Medulla oblongata (tissue), 1 donor: ENCODE measurements around the gene MYB.
"Not testable (repeated sequence)": the region's sequence is repeated elsewhere in the genome, so short reads cannot be mapped to it uniquely, and the experiment has no call there.

ENCODE experiments used
- DNase-seq: peaks from one replicate; pipeline ENCODE4 v3.0.0-alpha.2; 2015; ENCODE audit errors: extremely low spot score

MYB gene

GRCh38 chr6:135163440-135163738 is 17.7 kb upstream of the MYB start:
- DNase-seq = no peak

GRCh38 chr6:135164387-135164786 is 16.7 kb upstream of the MYB start:
- DNase-seq = not testable (repeated sequence)

GRCh38 chr6:135165031-135165430 is 16.1 kb upstream of the MYB start:
- DNase-seq = no peak

GRCh38 chr6:135166515-135166914 is 14.6 kb upstream of the MYB start:
- no peak for DNase-seq

DNA sequence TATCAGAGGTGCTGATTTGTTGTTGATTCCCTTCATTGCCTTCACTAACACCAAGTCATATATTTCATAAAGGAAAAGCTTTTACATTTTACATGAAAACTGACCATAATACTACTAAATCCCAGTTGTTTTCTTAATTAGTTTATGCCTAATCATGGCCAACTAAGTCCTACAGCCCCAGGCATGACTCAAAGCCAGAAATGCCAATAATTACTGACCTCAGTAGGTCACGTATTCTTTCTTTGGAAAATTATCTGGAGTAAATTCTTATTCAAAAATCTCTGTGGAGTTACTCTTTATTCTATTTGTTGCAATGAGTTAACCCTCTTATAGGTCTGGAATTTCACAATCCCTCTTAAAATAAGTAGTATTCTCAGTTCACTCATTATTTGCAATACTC is 13.5 kb upstream of the MYB start:
- DNase-seq = no peak

DNA sequence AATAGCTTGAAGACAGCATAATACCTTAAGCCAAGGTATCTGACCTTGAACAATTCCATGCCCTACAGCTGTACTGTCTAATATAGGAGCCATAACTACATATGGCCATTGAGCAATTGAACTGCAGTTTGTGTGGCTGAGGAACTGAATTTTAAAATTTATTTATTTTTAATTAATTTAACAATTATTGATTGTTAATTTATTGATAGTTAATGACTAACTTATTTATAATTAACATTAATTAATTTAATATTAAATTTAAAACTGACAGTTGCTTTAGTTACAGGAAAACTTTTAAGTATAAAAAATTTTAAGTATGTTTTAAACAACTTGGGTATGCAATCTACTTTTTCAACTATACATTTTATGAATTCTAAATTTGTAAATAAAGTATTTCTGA is 12.3 kb upstream of the MYB start:
- no peak for DNase-seq

DNA sequence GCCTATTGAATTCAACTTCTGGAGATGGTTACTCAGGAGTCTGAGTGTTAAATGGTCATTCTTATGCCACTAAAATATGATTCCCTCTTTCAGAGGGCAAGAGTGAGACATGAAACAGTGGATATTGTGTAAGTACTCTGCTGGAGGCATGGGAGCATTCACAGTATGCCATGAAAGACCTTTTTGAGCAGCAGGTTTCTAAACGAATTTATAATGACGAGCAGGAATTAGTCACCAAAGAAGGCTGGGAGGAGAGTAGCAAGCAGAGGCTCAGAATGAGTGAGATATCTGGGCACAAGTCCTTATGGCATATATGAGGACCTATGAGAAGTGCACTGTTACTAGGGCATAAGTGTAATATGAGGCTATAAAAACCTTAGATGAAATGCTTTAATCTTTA is 10.9 kb upstream of the MYB start:
- DNase-seq = no peak

- DNase-seq = no peak
These were observed 10.3 kb upstream of the MYB start for GRCh38 chr6:135170849-135171248.

DNA sequence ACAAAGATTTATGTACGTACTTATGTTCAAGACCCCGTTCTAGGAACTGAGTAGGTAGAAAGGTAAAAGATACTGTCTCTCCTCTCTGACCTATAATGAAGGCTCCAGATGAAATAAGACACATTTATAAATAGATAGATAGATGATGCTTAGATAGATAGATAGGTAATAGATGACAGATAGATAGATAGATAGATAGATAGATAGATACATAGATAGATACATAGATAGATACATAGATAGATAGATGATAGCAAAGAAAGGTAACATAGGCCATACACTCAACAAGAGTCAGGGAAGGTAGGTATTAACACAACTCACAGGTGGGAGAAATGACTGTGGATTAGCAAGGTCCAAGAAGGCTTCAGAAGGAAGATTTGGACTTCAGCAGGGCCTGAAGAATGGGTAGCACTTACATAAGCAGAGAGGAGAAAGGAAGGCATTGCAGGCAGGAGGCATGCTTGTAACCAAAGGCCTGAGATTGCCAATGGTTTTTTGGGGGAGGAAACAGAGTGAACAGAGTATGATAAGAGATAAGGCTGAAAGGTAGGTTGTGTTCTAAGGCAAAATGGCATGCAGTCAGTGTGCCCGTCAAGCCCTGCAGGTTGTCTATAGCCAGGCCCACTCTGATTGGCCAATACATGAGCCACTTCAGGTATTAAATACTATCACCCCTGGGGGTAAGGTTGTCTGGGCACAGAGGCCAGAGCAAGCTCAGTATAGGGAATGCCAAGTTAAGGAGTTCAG is 7.7 kb upstream of the MYB start:
- no peak for DNase-seq

GRCh38 chr6:135173989-135174484 is 7.1 kb upstream of the MYB start:
- DNase-seq = no peak

DNA sequence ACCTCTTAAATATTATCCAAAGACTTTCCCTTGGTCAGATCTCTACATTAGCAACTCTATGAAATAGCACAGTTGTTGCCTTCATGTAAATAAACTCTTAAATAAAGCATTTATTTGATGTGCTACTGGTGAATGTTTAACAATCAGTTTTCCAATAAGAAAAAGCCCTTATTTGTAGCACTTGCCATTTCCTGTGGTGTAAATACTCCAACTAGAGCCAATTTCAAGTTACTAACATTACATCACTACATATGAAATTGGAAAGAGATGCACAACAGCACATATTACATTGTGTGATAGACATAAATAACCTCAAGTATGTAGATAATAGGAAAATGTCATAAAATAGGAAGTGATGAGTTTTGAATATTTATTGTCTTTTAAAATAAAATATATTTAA is 5.0 kb upstream of the MYB start:
- DNase-seq = no peak

DNA sequence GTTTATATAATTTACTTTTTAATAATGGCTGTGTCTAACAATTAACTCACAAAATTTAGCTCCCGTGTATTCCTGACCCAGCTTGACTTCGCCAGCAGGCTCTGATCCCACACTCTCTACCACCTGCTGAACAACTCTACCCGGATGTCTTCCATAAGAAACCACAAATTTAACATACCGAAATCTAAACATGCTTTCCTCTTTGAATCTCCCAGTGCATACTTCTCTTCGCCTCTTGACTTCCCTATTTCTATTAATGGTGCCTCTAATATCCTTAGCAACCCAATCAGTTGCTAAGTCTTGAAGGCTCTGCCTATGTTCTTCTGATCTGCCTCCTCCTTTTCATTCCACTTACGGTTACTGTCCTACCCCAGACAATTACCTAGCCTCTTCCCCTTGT is 4.6 kb upstream of the MYB start:
- DNase-seq = no peak

DNA sequence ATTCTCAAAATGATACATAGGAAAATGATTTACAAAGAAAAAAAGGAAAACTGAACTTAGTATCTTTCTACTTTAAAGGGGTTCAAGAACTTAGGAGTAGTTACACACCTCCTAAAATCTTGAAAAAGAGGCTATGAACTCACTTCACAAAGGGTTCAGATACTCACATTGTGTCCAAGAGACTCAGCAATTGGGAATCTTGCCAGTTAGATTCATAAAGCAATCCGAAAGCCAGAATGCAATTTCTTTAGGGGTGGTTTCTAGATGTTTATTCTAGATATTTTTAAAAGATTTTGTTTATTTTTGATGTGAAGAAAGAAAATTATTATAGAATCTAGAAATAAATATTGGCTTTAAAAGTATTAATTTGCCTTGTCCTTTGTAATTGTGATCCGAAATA is 1.7 kb upstream of the MYB start:
- DNase-seq = no peak

GRCh38 chr6:135179920-135180541 is 1.1 kb upstream of the MYB start:
- DNase-seq = no peak

DNA sequence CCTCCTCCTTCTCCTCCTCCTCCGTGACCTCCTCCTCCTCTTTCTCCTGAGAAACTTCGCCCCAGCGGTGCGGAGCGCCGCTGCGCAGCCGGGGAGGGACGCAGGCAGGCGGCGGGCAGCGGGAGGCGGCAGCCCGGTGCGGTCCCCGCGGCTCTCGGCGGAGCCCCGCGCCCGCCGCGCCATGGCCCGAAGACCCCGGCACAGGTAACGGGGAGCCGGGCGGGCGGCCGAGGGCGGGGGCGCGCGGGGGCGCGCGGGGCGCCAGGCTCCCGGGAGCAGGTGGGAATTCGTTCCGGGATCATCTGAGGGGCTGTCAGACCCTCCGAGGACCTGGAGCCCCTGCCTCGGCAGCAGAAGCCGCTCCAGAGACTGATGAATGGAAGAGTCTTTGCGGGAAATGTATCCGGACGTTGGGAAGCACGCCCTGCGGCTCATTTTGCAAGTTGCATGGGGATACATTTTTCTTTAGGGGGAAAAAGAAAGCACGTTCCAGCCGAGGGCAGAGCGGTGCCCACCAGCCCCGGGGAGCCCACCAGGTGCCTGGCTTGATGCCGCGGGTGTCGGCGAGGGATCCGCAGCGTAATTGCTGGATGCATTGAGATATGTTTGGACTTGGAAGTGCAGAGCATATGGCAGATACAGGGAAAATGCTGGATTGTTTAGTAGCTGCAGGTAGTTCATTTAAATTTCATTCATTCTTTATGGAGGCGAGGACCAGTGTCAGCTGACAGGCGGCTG is 394 bp downstream of the MYB start:
- DNase-seq = no peak

DNA sequence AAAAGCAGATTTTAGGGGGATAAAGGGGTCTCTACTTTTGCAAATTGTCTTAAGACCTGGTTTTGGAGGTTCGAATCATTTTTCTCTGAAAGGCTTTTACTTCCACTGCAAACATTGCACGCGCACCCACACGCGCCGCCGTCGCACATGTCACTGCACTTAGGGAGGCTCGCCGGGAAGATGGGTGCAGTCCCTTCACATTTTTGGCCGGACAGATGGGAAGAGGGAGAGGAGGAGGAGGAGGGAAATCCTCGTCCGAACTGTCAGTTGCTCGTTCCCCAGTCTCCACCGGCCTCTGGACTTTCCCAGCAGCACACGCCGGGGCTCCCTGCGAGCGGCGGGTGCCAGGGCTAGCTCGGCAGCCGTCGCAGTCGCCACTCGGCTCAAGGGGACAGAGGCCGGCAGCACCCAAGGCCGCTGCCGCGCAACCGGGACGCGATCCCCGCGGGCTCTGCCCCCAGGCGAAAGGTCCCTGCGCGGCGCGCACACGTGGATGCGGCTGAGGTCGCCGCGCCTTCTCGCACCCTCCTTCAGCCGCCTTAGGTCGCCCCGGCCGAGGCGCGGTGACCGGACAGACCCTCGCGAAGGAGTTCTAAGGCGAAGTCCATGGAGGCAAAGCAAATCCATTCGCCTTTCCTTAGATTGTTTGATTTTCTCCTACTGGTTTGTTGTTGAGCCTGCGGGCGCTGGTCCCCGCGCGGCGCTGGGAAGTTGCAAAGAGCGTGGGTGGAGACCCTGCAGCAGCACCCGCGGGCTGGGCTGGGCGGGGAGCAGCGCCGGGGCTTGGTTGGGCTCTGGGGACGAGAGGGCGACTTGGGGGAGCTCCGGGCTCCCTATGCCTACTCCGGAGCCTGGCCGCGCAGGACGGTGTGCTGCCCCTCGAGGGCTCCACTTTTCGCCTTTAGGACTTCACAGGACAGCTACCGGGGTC is 1.2 kb downstream of the MYB start:
- DNase-seq = no peak

DNA sequence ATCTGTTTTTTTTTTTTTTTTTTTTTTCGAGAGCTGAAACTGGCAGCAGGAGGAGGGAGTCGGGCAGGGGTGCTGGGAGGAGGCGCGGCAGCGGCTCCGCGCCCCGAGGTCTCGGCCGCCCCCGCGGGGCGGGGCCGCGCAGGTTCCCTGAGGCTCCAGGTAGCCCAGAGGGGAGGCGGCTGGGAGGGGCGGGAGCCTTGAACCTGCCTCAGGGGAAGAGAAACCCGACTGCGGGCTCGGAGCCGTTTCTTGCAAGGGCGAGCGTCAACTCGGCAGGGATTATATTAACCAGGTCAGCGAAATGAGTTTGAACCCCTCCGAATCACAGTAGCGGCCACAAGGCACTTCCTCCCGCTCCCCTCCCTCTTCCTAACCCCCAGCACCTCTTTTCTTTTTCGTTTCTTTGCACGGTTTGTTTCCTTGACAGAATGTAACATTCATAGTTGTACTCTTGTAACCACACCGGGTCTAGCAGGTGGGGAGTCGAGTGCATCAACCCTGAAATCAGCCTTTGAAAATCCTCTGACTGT is 2.0 kb downstream of the MYB start:
- DNase-seq = no peak

DNA sequence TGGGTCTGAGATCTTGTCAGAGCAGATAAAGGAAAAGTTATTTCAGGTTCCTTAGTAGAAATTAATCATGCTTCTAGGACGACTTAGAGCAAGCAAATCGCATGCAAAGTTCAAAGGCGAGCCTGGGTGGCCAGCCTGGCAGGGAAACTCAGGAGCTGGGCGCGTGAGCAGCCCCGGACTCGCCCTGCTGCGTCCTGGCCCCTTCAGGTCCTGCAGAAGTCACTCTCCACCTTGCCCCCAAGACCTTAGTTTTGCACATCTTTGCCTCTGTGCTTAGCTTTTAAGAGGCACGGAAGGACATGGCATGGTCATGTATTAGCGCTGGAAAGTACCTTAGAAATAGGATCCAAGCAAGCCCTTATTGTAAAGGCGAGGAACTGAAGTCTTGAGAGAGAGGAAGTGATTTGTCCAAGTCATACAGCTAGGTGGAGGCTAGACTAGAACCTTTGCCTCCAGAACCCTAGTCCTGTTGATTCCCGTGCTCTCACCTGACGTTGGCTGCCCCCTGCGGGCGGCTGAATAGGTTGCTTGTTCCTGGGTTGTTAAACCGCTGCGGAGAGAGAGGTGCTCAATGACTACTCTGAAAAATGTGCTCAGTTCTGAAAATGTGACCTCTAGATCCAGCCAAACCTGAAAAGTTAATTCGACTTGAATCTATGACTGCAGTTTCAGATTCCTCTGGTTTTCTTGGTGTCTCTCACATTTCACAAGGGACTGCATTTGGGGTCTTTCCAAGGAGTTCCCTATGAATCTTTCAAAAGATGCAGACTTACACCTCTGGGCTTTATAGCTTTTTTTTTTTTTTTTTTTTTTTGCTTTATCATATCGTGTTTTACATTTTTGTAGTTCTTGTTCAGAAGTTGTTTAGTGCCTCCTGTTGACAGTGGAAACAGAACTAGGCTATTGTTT is 2.7 kb downstream of the MYB start:
- peak; percentile 10 for DNase-seq

- no peak for DNase-seq
These were observed 4.4 kb downstream of the MYB start for GRCh38 chr6:135185483-135185882.

DNA sequence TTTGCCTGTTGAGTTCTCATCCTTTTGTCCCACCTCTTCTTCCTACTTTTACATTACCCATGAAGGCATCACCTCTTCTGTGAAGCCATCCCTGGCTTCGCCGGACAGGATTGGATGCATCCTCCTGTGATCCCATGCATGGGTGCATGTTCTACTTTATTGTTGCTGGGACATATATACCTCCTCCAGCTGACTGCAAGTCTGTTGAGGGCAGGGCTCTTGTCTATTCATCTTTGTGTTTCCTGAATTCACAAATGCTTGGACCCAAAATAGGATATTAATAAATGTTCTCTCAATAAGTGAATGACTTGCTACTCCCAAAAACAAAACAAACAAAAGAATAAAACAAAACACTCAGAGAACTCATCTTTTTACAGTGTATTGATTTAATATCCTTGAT is 5.1 kb downstream of the MYB start:
- no peak for DNase-seq

DNA sequence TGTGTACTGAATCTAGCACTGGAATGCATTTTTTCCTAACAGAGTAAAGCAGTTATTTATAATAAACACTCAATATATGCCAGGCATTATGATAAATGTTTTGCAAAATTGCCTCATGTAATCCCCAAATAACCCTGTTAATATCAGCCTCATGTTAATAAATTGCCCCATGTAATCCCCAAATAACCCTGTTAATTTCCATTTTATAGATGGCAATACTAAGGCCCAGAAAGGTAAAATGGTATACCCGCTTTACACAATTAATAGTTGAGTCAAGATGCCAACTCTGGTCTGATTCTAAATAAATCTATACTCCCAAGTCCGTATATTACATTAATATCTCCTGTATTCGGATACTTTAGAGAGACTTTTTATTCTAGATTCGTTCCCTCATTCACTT is 6.3 kb downstream of the MYB start:
- no peak for DNase-seq
